C4-2B (cell line): ENCODE measurements around the gene PPP1R15B.
A peak's percentile ranks its signal among the peaks of the same experiment; 100 is the strongest.

Source experiments
- H3K27ac ChIP-seq: fragments of 450-650 bp; 2 replicates; pipeline ENCODE4 v1.5.1; 2017
- CTCF ChIP-seq: fragments of 450-650 bp; conservative IDR thresholded peaks from 2 replicates; pipeline ENCODE4 v1.5.1; 2017; ENCODE audit warnings: mild to moderate bottlenecking
- ZFX ChIP-seq: fragments of 450-650 bp; IDR thresholded peaks from 2 replicates; pipeline ENCODE4 v1.6.1; 2017

Gene PPP1R15B

GRCh38 chr1:204435381-204435831, 23.8 kb upstream of the PPP1R15B start:
- no peak for TF ChIP-seq CTCF
- no peak for TF ChIP-seq ZFX
- no peak overlapping the region for H3K27ac ChIP-seq

GRCh38 chr1:204434116-204434755, 22.6 kb upstream of the PPP1R15B start:
- TF ChIP-seq CTCF = no peak
- TF ChIP-seq ZFX = no peak
- H3K27ac ChIP-seq = no peak overlapping the region

GRCh38 chr1:204432708-204433107, 21.1 kb upstream of the PPP1R15B start:
- H3K27ac ChIP-seq = no peak overlapping the region
- TF ChIP-seq CTCF (no peak), ZFX (no peak)

GRCh38 chr1:204431310-204432184, 19.9 kb upstream of the PPP1R15B start:
- TF ChIP-seq CTCF (peak; percentile 97), ZFX (no peak)
- no peak overlapping the region for H3K27ac ChIP-seq

- TF ChIP-seq CTCF (no peak), ZFX (no peak)
- no peak overlapping the region for H3K27ac ChIP-seq
Measured at GRCh38 chr1:204429746-204430145, 18.1 kb upstream of the PPP1R15B start.

GRCh38 chr1:204426971-204427701, 15.5 kb upstream of the PPP1R15B start:
- no peak overlapping the region for H3K27ac ChIP-seq
- TF ChIP-seq ZFX (no peak), CTCF (no peak)

- TF ChIP-seq CTCF = no peak
- no peak for TF ChIP-seq ZFX
- no peak overlapping the region for H3K27ac ChIP-seq
Measured at GRCh38 chr1:204426474-204426873, 14.9 kb upstream of the PPP1R15B start.
